NCI-H1048 (cell line): ENCODE data around the gene MLLT10.

Experiments used
- DNase-seq: peaks from one replicate; lab custom pipeline; 2025; lab: John Stamatoyannopoulos, UW

MLLT10 gene

DNA sequence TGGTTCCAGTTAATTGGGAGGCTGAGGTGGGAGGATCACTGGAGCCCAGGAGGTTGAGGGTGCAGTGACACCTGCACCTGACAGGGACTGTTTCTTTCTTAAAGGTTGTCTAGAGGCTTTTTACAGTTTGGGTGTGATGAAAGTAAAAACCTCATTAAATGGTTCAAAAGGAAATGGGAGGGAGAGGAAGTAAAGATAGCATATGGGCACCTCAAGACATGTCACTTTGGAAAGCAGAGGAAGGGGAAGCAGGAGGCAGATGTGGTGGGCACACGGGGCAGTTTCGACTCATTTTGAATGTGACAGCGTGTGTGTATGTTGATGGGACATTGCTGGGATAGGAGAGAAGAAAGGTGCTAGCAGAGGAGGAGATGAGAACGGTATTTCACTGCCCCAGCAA is 203.1 kb downstream of the MLLT10 start:
- no peak for DNase-seq

- no peak for DNase-seq
These were observed 207.0 kb downstream of the MLLT10 start for GRCh38 chr10:21740989-21741388.

DNA sequence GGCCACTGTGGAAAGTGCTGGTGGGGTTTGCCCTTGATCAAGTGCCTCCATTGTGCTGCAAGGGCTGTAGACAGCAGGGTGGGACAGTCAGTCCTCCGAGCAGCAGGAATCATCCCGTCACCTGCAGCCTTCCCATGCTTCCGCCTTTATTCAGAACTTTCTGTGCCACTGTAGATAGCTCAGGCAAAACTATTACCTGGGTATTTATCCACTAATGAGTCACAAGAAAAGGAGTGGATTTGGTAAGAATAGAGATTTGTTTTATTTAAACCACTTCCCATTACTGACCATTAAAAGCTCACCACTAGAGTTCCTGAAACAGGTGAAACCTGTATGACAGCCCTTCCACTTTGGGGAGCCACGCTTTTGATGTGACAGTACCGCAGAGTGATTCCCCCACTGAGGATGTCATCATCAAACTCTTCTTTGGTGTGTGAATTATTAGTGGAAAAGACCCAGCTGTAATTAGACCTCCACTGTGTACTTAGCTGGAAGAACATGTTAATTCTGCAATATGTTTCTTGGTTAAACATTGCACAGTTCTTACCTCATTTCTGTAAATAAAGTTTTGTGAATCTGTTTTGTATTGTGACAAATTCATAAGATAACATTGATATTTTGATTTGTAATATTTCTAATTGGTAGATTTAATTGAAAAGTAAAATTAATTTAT is 208.8 kb downstream of the MLLT10 start:
- no peak for DNase-seq

GRCh38 chr10:21744223-21744622 is 210.2 kb downstream of the MLLT10 start:
- DNase-seq, result no peak

DNA sequence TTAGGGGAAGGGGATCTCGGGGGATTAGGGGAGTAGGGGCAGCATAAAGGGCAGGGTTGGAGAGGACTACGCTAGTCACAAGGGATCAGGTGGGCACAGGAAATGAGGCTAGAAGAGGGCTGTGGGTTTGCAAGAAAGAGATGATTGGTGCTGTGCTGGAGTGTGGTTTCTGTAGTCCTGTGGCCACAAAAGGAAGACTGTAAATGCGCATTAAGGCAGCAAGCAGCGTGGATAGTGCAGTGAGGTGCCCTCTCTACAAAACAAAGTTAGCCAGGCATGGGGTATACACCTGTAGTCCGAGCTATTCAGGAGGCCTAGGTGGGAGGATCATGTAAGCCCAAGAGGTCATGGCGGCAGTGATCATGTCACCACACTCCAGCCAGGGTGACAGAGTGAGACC is 212.1 kb downstream of the MLLT10 start:
- no peak for DNase-seq

DNA sequence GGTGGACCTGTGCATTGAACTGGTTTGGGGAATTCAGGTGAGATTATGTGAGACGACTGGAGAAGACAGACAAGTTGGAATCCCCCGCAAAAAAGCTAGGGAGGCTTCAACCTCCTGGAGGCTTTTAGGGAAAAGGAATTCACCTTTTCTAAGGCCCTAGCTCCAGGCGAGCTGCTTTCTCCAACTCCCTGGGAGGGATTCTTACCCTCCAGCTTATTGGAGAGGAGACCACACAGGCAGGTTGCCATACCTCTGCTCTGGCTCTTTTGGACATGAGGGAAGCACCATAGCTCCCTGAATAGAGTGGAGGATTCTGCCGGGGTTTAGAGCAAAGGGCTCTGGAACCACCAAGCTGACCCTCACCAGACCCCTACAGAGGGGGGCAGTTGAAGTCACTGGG is 213.8 kb downstream of the MLLT10 start:
- no peak for DNase-seq

GRCh38 chr10:21749788-21750187 is 215.8 kb downstream of the MLLT10 start:
- no peak for DNase-seq

DNA sequence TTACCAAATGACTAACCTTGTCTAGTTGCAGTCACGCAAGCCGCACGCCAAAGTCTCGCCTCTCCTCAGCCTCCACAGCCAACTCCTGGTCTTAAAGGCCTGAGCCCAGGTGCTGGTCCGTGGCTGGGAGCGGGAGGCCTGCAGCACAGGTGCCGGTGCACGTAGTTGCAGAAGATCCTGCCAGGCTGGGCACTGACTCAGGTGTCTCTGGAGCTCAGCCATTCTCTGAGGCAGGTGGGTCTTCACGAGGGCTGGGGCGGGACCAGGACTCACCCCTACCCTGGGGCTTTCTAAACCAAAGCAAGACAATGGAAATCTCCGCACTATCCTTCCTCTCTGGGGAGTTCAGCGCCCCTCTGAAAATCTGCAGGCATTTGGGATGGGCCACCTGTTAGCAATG is 216.4 kb downstream of the MLLT10 start:
- DNase-seq, result no peak

GRCh38 chr10:21751341-21752310 is 217.6 kb downstream of the MLLT10 start:
- DNase-seq, result no peak

- DNase-seq, result no peak
These were observed 219.7 kb downstream of the MLLT10 start for GRCh38 chr10:21753497-21754270.

DNA sequence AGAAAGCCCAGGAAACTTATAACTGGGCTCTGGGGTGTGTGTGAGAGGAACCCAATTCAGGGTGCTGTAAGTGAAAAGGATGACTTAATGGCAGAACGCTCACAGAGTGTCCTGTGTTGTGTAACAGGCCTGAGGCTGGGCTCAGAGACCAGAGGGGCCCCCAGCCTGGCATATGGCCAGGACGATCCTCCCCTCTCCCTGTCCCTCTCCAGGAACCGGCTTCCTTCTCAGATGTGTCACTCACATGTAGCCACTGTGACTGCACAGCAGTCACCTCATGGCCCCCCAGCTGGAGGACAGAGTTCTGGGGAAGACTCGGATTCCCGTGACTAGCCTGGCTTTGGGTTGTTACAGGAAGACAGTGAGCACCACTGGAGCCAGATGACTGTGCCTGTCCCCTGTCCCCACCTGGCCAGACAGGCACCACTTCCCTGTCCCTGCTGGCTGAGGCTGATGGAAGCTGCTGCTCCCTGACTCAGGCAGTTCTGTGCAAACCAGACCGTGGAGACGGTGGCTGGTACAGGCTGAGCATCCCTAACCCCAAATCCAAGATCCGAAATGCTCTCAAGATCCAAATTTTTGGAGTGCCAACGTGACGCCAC is 220.5 kb downstream of the MLLT10 start:
- DNase-seq, result no peak

- no peak for DNase-seq
These were observed 222.7 kb downstream of the MLLT10 start for GRCh38 chr10:21756707-21757106.

- DNase-seq, result no peak
These were observed 223.3 kb downstream of the MLLT10 start for GRCh38 chr10:21757185-21757901.

- DNase-seq, result no peak
These were observed 224.2 kb downstream of the MLLT10 start for GRCh38 chr10:21758239-21758638.

DNA sequence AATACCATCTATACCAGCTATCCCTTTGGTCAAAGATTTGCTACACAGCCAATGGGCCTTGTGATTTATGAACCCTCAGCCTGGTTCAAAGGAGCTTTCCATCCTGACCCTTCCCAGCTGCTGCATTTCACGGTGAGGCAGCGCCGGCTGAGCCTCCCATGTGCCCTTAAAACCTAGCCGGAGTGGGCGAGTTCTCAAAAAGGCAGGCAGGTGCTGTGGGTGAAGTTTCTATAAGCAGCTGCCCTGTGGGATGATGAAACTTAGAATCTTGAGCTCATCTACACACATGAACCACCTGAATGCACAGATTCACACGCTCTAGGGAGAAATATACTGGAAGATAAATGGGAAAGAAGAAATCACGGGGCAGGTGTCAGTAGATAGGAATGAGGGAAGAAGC is 224.7 kb downstream of the MLLT10 start:
- DNase-seq, result no peak

GRCh38 chr10:21759232-21759631 is 225.2 kb downstream of the MLLT10 start:
- DNase-seq, result no peak

- no peak for DNase-seq
These were observed 226.3 kb downstream of the MLLT10 start for GRCh38 chr10:21760332-21760731.

DNA sequence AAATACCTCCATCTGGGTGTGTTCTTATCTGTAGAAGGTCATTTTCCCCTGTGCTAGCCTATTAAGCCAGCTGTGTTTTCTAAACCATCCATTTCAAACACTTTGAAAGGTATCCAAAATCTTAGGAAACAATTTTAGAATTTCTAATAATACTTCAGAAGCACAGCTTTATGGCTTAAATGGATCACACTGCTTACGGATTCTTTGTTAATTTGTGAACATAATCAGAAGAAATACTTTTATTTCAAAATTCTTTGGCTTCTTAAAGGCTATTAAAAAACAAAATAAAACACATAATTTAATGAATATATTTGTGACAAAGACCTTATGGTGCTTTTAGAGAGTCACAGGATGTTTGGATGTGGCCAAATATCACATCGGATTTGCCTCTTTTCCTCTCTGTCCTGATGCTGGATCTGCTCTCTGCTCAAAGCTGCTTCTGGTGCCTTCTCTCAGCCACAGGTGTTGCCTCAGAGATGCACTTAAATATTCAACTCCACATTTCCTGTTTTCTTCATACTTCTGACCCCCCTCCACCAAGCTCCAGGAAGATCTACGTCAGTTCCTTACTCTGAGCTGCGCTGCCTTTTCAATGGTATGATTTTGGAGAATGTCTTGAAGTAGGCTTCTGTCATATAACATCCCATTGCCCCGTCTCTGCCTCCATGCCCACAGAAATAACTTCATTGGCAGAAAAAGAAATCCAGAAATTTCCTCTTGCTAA is 230.6 kb downstream of the MLLT10 start:
- DNase-seq, result no peak

DNA sequence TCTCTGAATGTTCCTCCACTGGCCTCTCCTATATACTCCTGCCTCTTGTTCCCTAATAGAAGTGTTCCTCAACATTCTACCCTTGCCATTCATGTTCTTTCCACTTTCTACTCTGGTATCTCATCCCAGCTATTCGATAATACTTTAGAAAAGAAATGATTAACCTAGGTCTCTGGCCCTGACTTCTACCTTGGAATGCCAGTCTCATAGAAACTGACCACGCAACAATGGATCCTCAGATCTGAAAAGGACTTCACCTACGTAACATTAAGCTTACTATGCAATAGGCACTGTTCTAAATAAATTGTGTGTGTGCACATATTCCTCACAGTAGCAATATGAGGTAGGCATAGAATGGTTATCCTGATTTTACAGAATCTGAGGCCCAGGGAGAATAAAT is 235.0 kb downstream of the MLLT10 start:
- no peak for DNase-seq

GRCh38 chr10:21771219-21771618 is 237.2 kb downstream of the MLLT10 start:
- no peak for DNase-seq

DNA sequence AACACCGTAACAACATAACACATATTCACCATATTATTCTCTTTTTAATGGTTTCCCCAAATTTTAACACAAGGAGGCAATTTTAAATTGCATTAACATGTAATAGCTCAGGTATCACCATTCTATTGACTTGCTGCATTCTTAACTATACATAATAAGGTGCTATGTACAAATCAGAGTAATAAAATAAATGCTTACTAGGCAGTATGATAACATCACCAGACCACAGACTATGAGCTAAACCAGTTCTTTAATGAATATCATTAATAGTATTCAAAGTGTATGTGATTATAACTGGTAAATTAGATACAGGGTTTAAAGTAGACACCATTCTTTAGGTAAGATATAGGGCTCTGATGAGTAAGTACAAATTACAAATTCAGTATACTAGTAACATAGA is 242.9 kb downstream of the MLLT10 start:
- no peak for DNase-seq
